Left lung (tissue), 10 donors: ENCODE data around the gene HSPBP1. TPM values are rescaled to one million over a fixed set of nuclear protein-coding genes. Genes with fewer than 3 reads are reported as not detected.

Experiments
- ATAC-seq: fragments of 200-7000 bp; cut with Tn5 transposase; one replicate; pipeline ENCODE4 v1.9.1; 2020; ENCODE audit warnings: moderate library complexity
- DNase-seq, 4 donors: peaks; one replicate each; pipeline ENCODE4 v3.0.0-alpha.2; 2013 to 2020
- H3K27ac ChIP-seq, 2 donors: fragments of 200-600 bp; sonication (generic) in 1 of 2; one replicate each; pipeline versions ENCODE4 v1.5.0 to v1.8.0; 2020 to 2021
- H3K27me3 ChIP-seq, 2 donors: fragments of 200-600 bp; sonication (generic) in 1 of 2; one replicate each; pipeline versions ENCODE4 v1.5.0 to v1.8.0; 2020 to 2021
- H3K36me3 ChIP-seq, 2 donors: fragments of 200-600 bp; sonication (generic) in 1 of 2; one replicate each; pipeline versions ENCODE4 v1.5.0 to v1.8.0; 2020 to 2021
- H3K4me1 ChIP-seq, 2 donors: fragments of 200-600 bp; one replicate each; pipeline ENCODE4 v1.8.0; 2021
- H3K4me3 ChIP-seq, 2 donors: fragments of 200-600 bp; sonication (generic) in 1 of 2; one replicate each; pipeline versions ENCODE4 v1.5.0 to v1.8.0; 2020 to 2021; ENCODE audit warnings: mild to moderate bottlenecking in 1 of 2
- H3K9me3 ChIP-seq, 2 donors: fragments of 200-600 bp; sonication (generic) in 1 of 2; one replicate each; pipeline versions ENCODE4 v1.5.0 to v1.8.0; 2020 to 2021
- intact Hi-C, 2 donors: fragments of 100-400 bp; cut with DNase I; formaldehyde crosslinking; loops; one replicate each; pipeline versions ENCODE4 v1.11.2 to v1.14.2; 2022
- polyA plus RNA-seq, 6 donors: library from polyadenylated mRNA; unstranded; fragments of 120-200 nt; gene quantifications; one replicate each; pipeline ENCODE4 v1.2.1, GENCODE V29; 2013; ENCODE audit not compliant: insufficient read length in 6 of 6
- total RNA-seq, 2 donors: library from RNA; stranded (reverse); fragmentation: NEBNext Ultra II Directional; extraction: Animal tissue kit (Norgen Biotek cat#: 25700); gene quantifications; one replicate each; pipeline ENCODE4 v1.2.1, GENCODE V29; 2021
- TF ChIP-seq, protein P1 (sequence below), 2 donors: fragments of 200-600 bp; sonication (generic) in 1 of 2; IDR thresholded peaks; one replicate each; pipeline versions ENCODE4 v1.5.0 to v1.8.0; 2021; ENCODE audit warnings: antibody characterized with exemption in 2 of 2
- donor health status: DM: no; HTN: yes; CAD: no.
- donor health status: DM: no; HTN: no; CAD: no.

Gene HSPBP1
- total and polyA plus RNA-seq, 8 donors: 23.7 to 38.4 (median 29.7) TPM

GRCh38 chr19:55305491-55305890, 25.6 kb upstream of the HSPBP1 start:
- Histone ChIP-seq H3K27ac (no peak overlapping the region), H3K36me3 (no peaks in the 10 kb centered on the region), H3K9me3 (no peaks in the 10 kb centered on the region), H3K4me1 (peaks cover 0 to 10% of the 10 kb centered on the region in 2 donors), H3K4me3 (no peak overlapping the region), H3K27me3 (no peaks in the 10 kb centered on the region)
- ATAC-seq (peak; percentile 62), DNase-seq (no peak)
- intact Hi-C loops: loop anchor here in 1 of 2 donors (10.0 kb wide), 1 partner anchor 79 kb away; the partner anchor contains the start of genes RPL28 and TMEM238
- TF ChIP-seq, protein P1, sequence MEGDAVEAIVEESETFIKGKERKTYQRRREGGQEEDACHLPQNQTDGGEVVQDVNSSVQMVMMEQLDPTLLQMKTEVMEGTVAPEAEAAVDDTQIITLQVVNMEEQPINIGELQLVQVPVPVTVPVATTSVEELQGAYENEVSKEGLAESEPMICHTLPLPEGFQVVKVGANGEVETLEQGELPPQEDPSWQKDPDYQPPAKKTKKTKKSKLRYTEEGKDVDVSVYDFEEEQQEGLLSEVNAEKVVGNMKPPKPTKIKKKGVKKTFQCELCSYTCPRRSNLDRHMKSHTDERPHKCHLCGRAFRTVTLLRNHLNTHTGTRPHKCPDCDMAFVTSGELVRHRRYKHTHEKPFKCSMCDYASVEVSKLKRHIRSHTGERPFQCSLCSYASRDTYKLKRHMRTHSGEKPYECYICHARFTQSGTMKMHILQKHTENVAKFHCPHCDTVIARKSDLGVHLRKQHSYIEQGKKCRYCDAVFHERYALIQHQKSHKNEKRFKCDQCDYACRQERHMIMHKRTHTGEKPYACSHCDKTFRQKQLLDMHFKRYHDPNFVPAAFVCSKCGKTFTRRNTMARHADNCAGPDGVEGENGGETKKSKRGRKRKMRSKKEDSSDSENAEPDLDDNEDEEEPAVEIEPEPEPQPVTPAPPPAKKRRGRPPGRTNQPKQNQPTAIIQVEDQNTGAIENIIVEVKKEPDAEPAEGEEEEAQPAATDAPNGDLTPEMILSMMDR (IDR thresholded peaks at IDR 0.05): no peak

DNA sequence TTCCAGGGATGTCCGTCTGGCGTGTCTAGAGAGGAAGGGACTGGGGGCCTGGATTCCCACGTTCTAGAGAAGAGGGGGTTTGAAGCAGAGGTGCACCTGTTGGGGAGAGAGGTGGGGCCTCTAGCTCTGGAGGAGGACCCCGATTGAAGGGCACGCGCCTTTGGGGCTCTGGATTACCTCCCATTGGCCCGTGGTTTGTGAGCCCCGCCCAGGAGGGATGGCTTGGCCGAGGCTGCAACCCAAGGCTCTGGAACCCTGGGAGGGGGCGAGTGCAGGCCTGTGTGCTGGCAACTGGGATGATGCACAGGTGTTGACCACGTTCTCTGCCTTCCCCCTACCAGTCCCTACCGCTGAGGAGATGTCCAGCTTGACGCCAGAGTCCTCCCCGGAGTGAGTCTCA, 25.1 kb upstream of the HSPBP1 start:
- Histone ChIP-seq H3K27ac (no peak overlapping the region), H3K4me1 (peaks cover 0 to 10% of the 10 kb centered on the region in 2 donors), H3K36me3 (no peaks in the 10 kb centered on the region), H3K9me3 (no peaks in the 10 kb centered on the region), H3K4me3 (no peak overlapping the region), H3K27me3 (no peaks in the 10 kb centered on the region)
- intact Hi-C loops: loop anchor here in 1 of 2 donors (10.0 kb wide), 1 partner anchor 80 kb away; the partner anchor contains the start of genes RPL28 and TMEM238
- DNase-seq: no peak
- TF ChIP-seq, protein P1 (IDR thresholded peaks at IDR 0.05): no peak
- ATAC-seq: no peak

DNA sequence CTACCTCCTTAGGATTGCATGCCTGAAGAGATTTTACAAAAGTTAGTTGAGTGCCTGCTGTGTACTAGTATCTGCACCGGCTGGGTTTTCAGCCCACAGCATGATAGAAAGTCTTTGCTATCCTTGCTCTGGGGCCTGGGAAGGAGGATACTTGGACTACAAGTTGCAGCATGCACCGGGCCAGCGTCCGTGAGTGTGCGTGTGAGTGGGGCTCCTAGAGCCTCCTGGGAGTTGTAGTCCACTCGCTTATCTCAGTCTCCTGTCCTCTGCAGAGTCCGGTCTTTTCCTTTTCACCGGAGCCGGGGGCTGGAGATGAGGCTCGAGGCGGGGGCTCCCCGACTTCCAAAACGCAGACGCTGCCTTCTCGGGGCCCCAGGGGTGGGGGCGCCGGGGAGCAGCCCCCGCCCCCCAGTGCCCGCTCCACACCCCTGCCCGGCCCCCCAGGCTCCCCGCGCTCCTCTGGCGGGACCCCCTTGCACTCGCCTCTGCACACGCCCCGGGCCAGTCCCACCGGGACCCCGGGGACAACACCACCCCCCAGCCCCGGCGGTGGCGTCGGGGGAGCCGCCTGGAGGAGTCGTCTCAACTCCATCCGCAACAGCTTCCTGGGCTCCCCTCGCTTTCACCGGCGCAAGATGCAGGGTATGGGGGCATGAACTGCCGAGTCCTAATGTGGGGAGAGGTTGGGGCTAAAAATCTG, 24.5 kb upstream of the HSPBP1 start:
- TF ChIP-seq, protein P1 (IDR thresholded peaks at IDR 0.05): no peak
- Histone ChIP-seq H3K9me3 (no peaks in the 10 kb centered on the region), H3K4me1 (peaks cover 0 to 10% of the 10 kb centered on the region in 2 donors), H3K27ac (no peak overlapping the region), H3K36me3 (no peaks in the 10 kb centered on the region), H3K27me3 (peaks cover 0 to 5% of the 10 kb centered on the region in 2 donors), H3K4me3 (no peak overlapping the region)
- no peak for ATAC-seq
- intact Hi-C loops: loop anchor here in 1 of 2 donors (10.0 kb wide), 1 partner anchor 80 kb away; the partner anchor contains the start of genes RPL28 and TMEM238
- no peak for DNase-seq

DNA sequence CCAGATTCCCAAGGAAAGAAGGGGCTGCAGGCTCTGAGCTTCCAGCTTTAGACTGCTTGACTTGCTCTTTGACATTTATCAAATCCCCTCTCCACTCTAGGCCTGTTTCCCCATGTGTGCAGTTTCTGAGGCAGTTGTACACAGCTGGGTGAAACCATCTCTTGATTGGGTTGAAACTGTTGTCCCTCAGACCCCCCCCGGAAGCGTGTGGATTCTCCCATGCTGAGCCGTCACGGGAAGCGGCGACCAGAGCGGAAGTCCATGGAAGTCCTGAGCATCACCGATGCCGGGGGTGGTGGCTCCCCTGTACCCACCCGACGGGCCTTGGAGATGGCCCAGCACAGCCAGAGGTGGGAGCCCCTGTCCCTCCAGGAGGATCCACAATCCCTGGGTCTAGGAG, 23.6 kb upstream of the HSPBP1 start:
- Histone ChIP-seq H3K27ac (no peak overlapping the region), H3K36me3 (no peaks in the 10 kb centered on the region), H3K27me3 (peaks cover 0 to 5% of the 10 kb centered on the region in 2 donors), H3K4me1 (peaks cover 0 to 10% of the 10 kb centered on the region in 2 donors), H3K9me3 (no peaks in the 10 kb centered on the region), H3K4me3 (no peak overlapping the region)
- TF ChIP-seq, protein P1 (IDR thresholded peaks at IDR 0.05): no peak
- no peak for ATAC-seq
- no peak for DNase-seq
- intact Hi-C loops: loop anchor here in 1 of 2 donors (10.0 kb wide), 1 partner anchor 81 kb away; the partner anchor contains the start of genes RPL28 and TMEM238

DNA sequence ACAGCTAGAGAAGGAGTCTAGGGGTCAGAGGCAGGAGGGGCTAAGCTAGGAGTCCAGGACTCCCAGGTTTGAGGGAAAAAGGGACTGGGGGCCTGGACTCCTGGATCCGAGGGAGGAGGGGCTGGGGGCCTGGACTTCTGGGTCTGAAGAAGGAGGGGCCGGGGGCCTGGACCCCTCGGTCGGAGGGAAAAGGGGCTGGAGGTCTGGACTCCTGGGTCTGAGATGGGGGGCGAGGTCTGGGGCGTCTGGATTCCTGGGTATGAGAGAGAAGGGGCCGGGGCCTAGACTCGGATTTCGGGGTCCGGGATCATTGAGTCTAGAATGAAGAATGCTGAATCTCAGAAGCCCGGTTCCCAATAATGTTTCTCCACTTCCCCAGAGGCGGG, 22.4 kb upstream of the HSPBP1 start:
- no peak for DNase-seq
- TF ChIP-seq, protein P1 (IDR thresholded peaks at IDR 0.05): no peak
- Histone ChIP-seq H3K36me3 (no peaks in the 10 kb centered on the region), H3K27me3 (peaks cover 0 to 11% of the 10 kb centered on the region in 2 donors), H3K27ac (no peak overlapping the region), H3K4me1 (peaks cover 0 to 10% of the 10 kb centered on the region in 2 donors), H3K9me3 (no peaks in the 10 kb centered on the region), H3K4me3 (peak overlapping the region in 1 of 2 donors; percentile 26)
- intact Hi-C loops: loop anchor here in 1 of 2 donors (10.0 kb wide), 1 partner anchor 82 kb away; the partner anchor contains the start of genes RPL28 and TMEM238
- ATAC-seq: no peak
